Measurements from ENCODE around the gene BAHCC1.

The BAHCC1 gene

DNA sequence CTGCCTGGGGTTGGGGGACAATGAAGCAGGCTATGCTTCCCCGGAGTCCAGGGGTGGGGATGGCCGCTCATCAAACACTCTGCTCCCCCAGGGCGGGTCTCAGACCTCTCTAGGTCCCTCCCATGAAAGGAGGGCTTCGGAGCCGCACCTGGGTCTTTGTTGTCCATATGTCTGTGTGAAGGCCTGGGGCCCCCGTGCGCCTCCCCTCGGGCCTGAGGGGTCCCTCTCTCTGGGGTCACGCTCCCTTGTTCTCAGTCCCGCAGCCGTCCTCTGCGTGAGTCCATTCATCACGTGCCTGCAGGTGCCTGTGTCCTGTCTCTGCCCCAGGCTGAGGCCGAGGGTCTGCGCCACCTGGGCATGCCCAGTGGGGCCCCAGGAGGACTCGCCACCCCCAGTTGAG is 15.6 kb downstream of the BAHCC1 start:
- H4K8ac ChIP-seq (ENCODE audit: low read depth, low read length) = no peak overlapping the region

DNA sequence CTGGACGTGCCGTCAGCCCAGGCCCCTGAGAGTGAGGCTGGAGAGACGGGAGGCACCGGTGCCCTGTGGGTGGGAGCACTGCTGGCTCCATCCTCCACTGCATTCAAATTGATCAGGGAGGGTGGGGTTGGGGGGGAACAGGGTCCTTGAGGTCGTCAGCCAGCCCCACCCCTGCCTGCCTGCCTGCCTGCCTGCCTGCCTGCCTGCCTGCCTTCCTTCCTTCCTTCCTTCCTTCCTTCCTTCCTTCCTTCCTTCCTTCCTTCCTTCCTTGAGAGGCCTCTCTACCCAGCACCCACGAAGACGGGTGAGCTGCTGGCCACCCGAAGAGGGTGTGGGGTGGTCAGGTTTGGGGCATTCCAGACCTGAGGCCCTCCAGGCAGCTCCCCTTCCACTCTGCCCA is 16.0 kb downstream of the BAHCC1 start:
- no peak overlapping the region for H3K23ac ChIP-seq (ENCODE audit: low read length)
- WGBS (ENCODE audit: extremely low coverage, insufficient coverage, insufficient read length) = no CpG with 5 or more reads among the region's 8 CpGs
- H3K27me3 ChIP-seq (ENCODE audit: insufficient read depth, low read length) = no peaks in the 10 kb centered on the region
- H4K12ac ChIP-seq (ENCODE audit: low read depth, low read length) = no peak overlapping the region
- no peak overlapping the region for H3K4me3 ChIP-seq (ENCODE audit: low read depth, low read length)
- H2BK120ac ChIP-seq (ENCODE audit: insufficient read depth, low read length, poor library complexity) = no peak overlapping the region
- H3K9me3 ChIP-seq (ENCODE audit: insufficient read depth, low read depth, low read length) = no peaks in the 10 kb centered on the region
- no peak overlapping the region for H3K27ac ChIP-seq (ENCODE audit: low read depth, low read length)
- no peak overlapping the region for H3K4ac ChIP-seq (ENCODE audit: low read depth, low read length)
- no peak overlapping the region for H2BK12ac ChIP-seq (ENCODE audit: low read length)
- H3K79me2 ChIP-seq (ENCODE audit: control insufficient read depth, insufficient read depth, low read length, poor library complexity) = no peaks in the 10 kb centered on the region
- no peak overlapping the region for H3K14ac ChIP-seq (ENCODE audit: low read length)
- no peak overlapping the region for H2BK5ac ChIP-seq (ENCODE audit: low read depth, low read length, poor library complexity)
- H3K18ac ChIP-seq (ENCODE audit: low read length) = no peak overlapping the region
- H3K36me3 ChIP-seq (ENCODE audit: control insufficient read depth in 1 of 2, insufficient read depth in 2 of 2, low read length in 2 of 2) = no peaks in the 10 kb centered on the region
- no peak overlapping the region for H2AFZ ChIP-seq (ENCODE audit: insufficient read depth, low read length, poor library complexity)
- H4K91ac ChIP-seq (ENCODE audit: low read depth, low read length) = no peak overlapping the region
- no peak overlapping the region for H3K9ac ChIP-seq (ENCODE audit: low read length)
- H2AK5ac ChIP-seq (ENCODE audit: low read length) = no peak overlapping the region
- DNase-seq = no peak
- peaks cover 4 to 5% of the 10 kb centered on the region in 2 experiments for H3K4me1 ChIP-seq (ENCODE audit: control insufficient read depth in 1 of 2, insufficient read depth in 2 of 2, low read length in 2 of 2)
- no peak overlapping the region for H4K8ac ChIP-seq (ENCODE audit: low read depth, low read length)
- no peaks in the 10 kb centered on the region for H3K79me1 ChIP-seq (ENCODE audit: low read length)
- no peak overlapping the region for H3K4me2 ChIP-seq (ENCODE audit: low read length)

More for the DNA sequence above, 15.6 kb downstream of the BAHCC1 start:
- WGBS (ENCODE audit: extremely low coverage, insufficient coverage, insufficient read length) = no CpG with 5 or more reads among the region's 16 CpGs
- no peaks in the 10 kb centered on the region for H3K36me3 ChIP-seq (ENCODE audit: control insufficient read depth in 1 of 2, insufficient read depth in 2 of 2, low read length in 2 of 2)
- H2BK5ac ChIP-seq (ENCODE audit: low read depth, low read length, poor library complexity) = no peak overlapping the region
- no peak overlapping the region for H3K4me3 ChIP-seq (ENCODE audit: low read depth, low read length)
- H3K27ac ChIP-seq (ENCODE audit: low read depth, low read length) = no peak overlapping the region
- no peak overlapping the region for H4K91ac ChIP-seq (ENCODE audit: low read depth, low read length)
- H3K23ac ChIP-seq (ENCODE audit: low read length) = no peak overlapping the region
- H3K4ac ChIP-seq (ENCODE audit: low read depth, low read length) = no peak overlapping the region
- no peak overlapping the region for H4K12ac ChIP-seq (ENCODE audit: low read depth, low read length)
- H3K9me3 ChIP-seq (ENCODE audit: insufficient read depth, low read depth, low read length) = no peaks in the 10 kb centered on the region
- H3K4me1 ChIP-seq (ENCODE audit: control insufficient read depth in 1 of 2, insufficient read depth in 2 of 2, low read length in 2 of 2) = peaks cover 4 to 5% of the 10 kb centered on the region in 2 experiments
- no peak overlapping the region for H3K4me2 ChIP-seq (ENCODE audit: low read length)
- no peak overlapping the region for H3K18ac ChIP-seq (ENCODE audit: low read length)
- H3K14ac ChIP-seq (ENCODE audit: low read length) = no peak overlapping the region
- H2BK120ac ChIP-seq (ENCODE audit: insufficient read depth, low read length, poor library complexity) = no peak overlapping the region
- no peak for DNase-seq
- no peaks in the 10 kb centered on the region for H3K27me3 ChIP-seq (ENCODE audit: insufficient read depth, low read length)
- no peak overlapping the region for H2BK12ac ChIP-seq (ENCODE audit: low read length)
- H3K79me2 ChIP-seq (ENCODE audit: control insufficient read depth, insufficient read depth, low read length, poor library complexity) = peaks cover 1% of the 10 kb centered on the region
- H2AK5ac ChIP-seq (ENCODE audit: low read length) = no peak overlapping the region
- no peaks in the 10 kb centered on the region for H3K79me1 ChIP-seq (ENCODE audit: low read length)
- no peak overlapping the region for H2AFZ ChIP-seq (ENCODE audit: insufficient read depth, low read length, poor library complexity)
- H3K9ac ChIP-seq (ENCODE audit: low read length) = no peak overlapping the region

GRCh38 chr17:81412490-81413093 is 17.3 kb downstream of the BAHCC1 start:
- H3K27ac ChIP-seq (ENCODE audit: low read depth, low read length) = no peak overlapping the region
- no peak overlapping the region for H3K4me2 ChIP-seq (ENCODE audit: low read length)
- no peak overlapping the region for H3K23ac ChIP-seq (ENCODE audit: low read length)
- H2BK12ac ChIP-seq (ENCODE audit: low read length) = no peak overlapping the region
- H3K9ac ChIP-seq (ENCODE audit: low read length) = no peak overlapping the region
- H4K8ac ChIP-seq (ENCODE audit: low read depth, low read length) = no peak overlapping the region
- H4K91ac ChIP-seq (ENCODE audit: low read depth, low read length) = no peak overlapping the region
- H3K4me1 ChIP-seq (ENCODE audit: control insufficient read depth in 1 of 2, insufficient read depth in 2 of 2, low read length in 2 of 2) = peaks cover 4 to 5% of the 10 kb centered on the region in 2 experiments
- H3K79me2 ChIP-seq (ENCODE audit: control insufficient read depth, insufficient read depth, low read length, poor library complexity) = no peaks in the 10 kb centered on the region
- H2AFZ ChIP-seq (ENCODE audit: insufficient read depth, low read length, poor library complexity) = no peak overlapping the region
- no peak for DNase-seq
- no peak overlapping the region for H3K18ac ChIP-seq (ENCODE audit: low read length)
- H3K27me3 ChIP-seq (ENCODE audit: insufficient read depth, low read length) = no peaks in the 10 kb centered on the region
- H3K9me3 ChIP-seq (ENCODE audit: insufficient read depth, low read depth, low read length) = no peaks in the 10 kb centered on the region
- no peak overlapping the region for H3K14ac ChIP-seq (ENCODE audit: low read length)
- H3K4me3 ChIP-seq (ENCODE audit: low read depth, low read length) = no peak overlapping the region
- no peak overlapping the region for H2BK120ac ChIP-seq (ENCODE audit: insufficient read depth, low read length, poor library complexity)
- H2AK5ac ChIP-seq (ENCODE audit: low read length) = no peak overlapping the region
- H4K12ac ChIP-seq (ENCODE audit: low read depth, low read length) = no peak overlapping the region
- H3K79me1 ChIP-seq (ENCODE audit: low read length) = no peaks in the 10 kb centered on the region
- no peak overlapping the region for H3K4ac ChIP-seq (ENCODE audit: low read depth, low read length)
- WGBS (ENCODE audit: extremely low coverage, insufficient coverage, insufficient read length) = no CpG with 5 or more reads among the region's 29 CpGs
- H3K36me3 ChIP-seq (ENCODE audit: control insufficient read depth in 1 of 2, insufficient read depth in 2 of 2, low read length in 2 of 2) = no peaks in the 10 kb centered on the region
- no peak overlapping the region for H2BK5ac ChIP-seq (ENCODE audit: low read depth, low read length, poor library complexity)

DNA sequence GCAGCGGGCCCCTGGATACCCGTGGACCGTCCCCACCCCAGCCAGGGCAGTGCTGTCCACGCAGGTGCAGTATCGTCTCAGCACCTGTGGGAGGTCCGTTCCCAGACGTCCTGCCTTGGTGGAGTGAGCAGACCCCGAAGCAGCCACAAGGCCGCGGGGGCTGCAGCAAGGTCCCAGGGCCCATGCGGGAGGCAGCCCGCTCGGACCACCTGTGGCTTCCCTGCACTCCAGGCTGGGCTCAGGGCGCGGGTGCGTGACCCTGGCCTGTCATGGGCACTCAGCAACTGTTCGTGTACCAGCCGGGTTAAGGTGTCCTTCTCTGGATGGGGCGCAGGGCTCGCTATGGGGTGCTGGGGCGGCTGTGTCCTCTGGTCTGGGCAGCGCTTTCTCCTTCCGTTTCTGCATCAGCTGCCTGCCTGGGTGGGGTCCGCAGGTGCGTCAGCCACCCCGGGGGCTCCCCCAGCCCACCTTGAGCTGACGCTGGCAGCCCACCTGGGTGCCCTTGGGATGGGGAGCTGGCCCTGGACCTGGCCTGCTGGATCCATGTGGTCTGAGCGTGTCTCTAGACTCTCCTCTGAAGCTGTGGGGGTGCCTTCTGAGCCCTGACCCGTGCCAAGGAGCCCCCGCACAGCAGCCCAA is 18.4 kb downstream of the BAHCC1 start:
- Histone ChIP-seq H4K8ac (ENCODE audit: low read depth, low read length) (no peak overlapping the region), H3K9ac (ENCODE audit: low read length) (no peak overlapping the region), H3K14ac (ENCODE audit: low read length) (no peak overlapping the region), H4K12ac (ENCODE audit: low read depth, low read length) (no peak overlapping the region), H3K4me1 (ENCODE audit: control insufficient read depth in 1 of 2, insufficient read depth in 2 of 2, low read length in 2 of 2) (no peaks in the 10 kb centered on the region), H3K23ac (ENCODE audit: low read length) (no peak overlapping the region), H2AFZ (ENCODE audit: insufficient read depth, low read length, poor library complexity) (no peak overlapping the region), H3K27me3 (ENCODE audit: insufficient read depth, low read length) (no peaks in the 10 kb centered on the region), H3K18ac (ENCODE audit: low read length) (no peak overlapping the region), H3K36me3 (ENCODE audit: control insufficient read depth in 1 of 2, insufficient read depth in 2 of 2, low read length in 2 of 2) (no peaks in the 10 kb centered on the region), H3K79me1 (ENCODE audit: low read length) (no peaks in the 10 kb centered on the region), H2BK12ac (ENCODE audit: low read length) (no peak overlapping the region), H3K79me2 (ENCODE audit: control insufficient read depth, insufficient read depth, low read length, poor library complexity) (no peaks in the 10 kb centered on the region), H3K4me3 (ENCODE audit: low read depth, low read length) (no peak overlapping the region), H2BK5ac (ENCODE audit: low read depth, low read length, poor library complexity) (no peak overlapping the region), H3K4me2 (ENCODE audit: low read length) (no peak overlapping the region), H4K91ac (ENCODE audit: low read depth, low read length) (no peak overlapping the region), H3K27ac (ENCODE audit: low read depth, low read length) (no peak overlapping the region), H2BK120ac (ENCODE audit: insufficient read depth, low read length, poor library complexity) (no peak overlapping the region), H3K4ac (ENCODE audit: low read depth, low read length) (no peak overlapping the region), H2AK5ac (ENCODE audit: low read length) (no peak overlapping the region), H3K9me3 (ENCODE audit: insufficient read depth, low read depth, low read length) (no peaks in the 10 kb centered on the region)
- WGBS (ENCODE audit: extremely low coverage, insufficient coverage, insufficient read length) = no CpG with 5 or more reads among the region's 30 CpGs
- no peak for DNase-seq

Measured in trophoblast cell (in vitro differentiated cells and primary cell).